Amniotic stem cell (primary cell): ENCODE data around the gene CUBN.

Source experiments
- DNase-seq: peaks from one replicate; lab custom pipeline; 2025; lab: John Stamatoyannopoulos, UW

The CUBN gene

DNA sequence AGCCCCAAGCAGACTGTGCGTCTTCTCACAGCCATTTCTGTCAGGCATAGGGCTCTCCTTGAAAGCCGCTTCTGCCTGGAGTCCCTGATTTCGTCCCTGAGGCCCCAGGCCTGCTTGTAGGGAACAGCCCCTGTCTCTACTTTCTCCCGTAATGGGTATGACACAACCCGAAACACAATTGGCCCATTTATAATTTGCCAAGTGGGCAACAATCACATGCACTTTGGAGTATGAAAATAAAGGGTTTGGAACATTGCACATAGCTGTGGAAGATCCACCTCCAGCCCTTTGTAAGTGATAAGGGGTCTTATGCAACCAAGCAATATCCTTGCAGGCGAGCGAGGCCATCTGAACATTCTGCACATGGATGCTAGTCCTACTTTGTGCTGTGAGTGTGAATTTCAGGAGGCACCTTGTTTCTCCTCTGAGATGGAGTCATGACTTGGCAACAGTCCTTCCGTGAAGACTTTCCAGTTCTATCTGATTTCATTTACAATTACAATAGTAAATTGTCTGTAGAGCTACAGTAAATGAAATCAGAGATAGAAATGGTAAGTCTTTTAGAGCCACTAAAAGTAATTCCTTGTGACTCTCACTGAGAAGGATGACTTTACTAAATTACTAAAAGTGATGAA lies 141.5 kb downstream of the CUBN start:
- DNase-seq = no peak

DNA sequence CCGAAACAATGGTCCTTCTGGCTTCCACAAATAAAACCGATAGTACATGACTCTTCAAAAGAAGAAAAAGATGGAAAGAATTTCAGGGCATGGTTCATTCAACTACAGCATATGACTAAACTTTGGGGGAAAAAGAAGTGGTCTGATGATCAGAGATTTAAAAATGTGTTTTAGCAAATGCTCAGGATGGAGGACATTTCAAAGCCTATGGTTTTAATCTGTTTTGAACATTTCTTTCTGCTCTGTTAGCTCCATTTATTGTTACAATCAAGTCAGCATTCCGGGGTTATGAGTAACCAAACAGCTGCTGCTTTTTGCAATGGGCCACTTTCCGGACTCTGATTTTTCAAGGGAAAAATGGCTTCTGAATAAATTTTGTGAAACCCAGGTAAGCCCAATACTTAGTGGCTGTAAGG lies 142.4 kb downstream of the CUBN start:
- DNase-seq = peak; percentile 78

DNA sequence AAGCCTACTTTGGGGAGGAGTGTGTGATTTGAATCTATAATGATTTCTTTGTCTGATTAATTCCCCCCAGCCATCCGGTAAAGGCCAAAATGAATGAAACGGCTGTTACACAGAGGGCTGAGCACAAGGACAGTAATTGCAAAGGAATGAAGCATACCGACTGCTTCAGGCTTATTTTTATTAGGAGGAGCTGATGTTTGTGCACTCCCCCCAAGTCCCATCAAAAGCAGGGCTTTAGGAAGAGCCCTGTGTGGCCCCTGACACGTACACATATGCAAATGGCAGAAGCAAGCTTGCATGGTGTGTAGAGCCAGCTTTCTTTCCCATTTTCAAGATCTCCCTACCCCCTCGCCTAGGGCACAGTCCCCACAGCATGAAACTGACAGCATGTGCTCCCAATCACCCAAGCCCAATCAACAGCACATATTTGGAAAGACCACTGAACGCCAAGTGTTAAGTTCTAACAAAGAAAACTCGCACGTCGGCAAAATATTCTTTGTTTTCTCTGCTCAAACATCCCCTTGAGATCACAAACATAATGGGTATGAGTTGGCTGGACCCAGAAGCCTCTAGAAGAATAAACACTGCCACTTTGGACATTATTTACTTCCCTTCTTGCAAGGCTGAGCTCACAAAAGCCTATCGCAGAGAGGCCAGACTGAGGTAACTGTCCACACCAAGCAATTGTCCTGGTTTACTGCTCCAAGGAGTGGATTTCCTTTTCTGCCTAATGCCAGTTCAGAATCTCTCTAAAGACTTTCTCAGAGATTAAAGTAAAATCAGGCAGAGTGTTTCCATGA lies 143.0 kb downstream of the CUBN start:
- no peak for DNase-seq

DNA sequence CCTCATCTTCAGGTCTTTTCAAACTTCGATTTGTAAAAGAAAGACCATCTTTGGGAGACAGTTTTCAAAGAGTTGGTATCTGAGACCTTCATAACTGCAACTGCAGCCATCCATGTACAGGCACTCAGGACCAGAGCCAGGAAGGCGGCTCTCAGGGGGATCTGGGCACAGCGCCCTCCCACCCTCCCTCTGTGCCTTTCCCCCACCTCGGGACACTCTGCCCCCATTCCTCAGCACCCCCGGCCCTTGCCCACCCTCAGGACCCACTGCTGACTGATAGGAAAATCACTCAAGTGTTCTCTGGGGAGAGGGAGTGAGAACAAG lies 143.6 kb downstream of the CUBN start:
- no peak for DNase-seq

DNA sequence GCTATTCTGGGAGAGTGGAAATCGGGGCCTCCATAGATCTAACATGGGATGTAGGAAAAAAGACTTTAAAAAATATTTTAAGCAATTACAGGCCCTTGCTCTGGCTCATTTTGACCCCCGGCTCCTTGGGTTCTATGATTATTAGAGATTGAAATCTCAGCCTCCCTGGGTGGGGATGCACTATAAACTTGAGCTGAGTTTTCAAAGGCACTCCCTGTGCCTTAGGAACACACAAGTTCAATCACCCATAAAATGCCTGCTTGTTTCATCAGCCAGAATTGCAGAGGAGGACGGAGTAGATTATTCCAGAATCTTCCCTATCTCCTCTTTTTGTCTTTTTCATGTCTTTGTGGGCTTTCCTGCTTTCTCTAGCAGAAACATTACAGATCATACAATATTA lies 145.4 kb downstream of the CUBN start:
- no peak for DNase-seq

DNA sequence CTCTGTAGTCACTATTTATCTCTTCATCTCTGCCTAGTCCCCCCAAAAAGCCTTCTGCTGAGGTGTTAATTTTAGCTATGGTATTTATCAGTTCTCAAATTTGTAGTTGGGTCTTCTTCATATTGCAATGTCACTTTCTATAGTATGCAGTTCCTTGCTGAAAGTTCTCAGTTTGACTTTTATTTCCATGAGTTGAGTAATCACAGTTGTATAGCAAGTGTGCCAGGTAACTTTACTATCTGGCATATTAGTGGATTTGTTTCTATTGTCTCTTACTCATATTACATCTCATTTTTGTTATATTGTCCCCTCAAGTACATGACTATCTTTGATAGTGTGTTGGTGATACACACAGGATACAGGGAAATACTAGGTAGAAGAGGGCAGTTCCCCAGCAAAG lies 152.8 kb downstream of the CUBN start:
- no peak for DNase-seq

DNA sequence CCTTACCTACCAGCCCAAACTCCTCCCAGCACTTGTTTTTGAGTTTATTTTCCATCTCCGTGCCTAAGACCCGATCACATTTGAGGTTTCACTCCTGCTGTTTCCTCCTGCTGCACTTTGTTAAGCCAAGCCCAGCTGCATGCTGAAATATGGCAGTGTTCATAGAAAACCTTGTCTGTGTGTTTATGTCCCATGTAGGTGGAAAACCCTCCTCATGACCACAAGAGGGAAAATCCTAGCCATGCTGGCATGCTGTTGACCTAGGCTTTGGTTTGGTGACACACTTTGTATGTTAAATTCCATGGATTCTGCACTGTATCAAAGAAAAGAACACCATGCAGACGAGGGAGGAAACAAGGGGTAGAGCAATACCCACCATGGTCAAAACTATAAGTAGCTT lies 154.4 kb downstream of the CUBN start:
- DNase-seq = no peak

DNA sequence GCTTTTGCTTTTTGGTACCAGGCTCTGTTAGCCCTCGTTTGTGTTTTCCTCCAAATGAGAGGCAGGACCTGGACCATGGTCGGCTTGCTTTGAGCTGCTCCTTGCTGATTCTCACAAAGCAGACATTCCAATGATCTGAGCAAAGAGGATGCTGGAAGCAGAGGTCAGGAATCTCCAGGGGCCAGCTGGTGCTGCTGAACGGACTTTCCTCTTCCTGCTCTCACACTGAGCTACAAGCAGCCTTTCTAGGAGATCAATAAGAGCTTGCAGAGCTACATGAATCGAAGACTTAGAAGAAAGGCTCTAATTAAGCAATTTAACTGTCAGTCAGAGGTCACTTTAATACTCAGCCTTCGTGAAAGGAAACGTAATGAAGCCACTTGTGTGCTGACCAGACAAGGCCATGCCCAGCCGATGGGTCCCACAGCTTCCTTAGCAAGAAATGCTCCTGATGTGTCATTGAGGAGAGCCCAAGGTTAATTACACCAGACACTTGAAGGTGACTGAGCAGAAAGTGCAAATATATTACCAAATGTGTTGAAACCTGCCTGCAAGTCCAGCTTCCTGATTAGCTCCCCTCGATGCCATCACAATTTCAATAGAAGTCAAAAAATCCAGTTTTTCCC lies 161.1 kb downstream of the CUBN start:
- DNase-seq = peak; percentile 54

DNA sequence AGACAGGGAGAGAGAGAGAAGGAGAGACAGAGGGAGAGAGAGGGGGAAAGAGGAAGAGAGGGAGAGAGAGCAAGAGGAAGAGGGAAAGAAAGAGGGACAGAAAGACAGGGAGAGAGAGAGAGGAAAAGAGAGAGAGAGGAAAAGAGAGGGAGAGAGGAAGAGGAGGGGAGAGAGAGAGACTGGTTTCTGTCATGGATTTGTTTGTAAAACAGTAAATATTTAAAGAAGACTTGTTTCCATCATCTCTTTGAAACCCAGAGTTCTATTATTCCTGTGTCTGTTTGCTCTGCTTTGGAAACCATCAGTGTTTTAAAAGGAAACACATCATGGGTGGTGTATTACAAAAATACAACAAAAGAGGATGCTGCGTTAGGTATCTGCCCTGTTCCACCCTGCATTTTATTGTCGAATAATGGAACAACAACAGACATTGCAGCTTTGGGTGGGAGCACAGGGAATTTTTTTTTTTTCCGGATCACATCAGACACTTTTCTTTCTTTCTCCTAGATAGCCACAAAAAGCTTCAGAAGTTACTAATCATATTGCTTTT lies 161.7 kb downstream of the CUBN start:
- DNase-seq = no peak

DNA sequence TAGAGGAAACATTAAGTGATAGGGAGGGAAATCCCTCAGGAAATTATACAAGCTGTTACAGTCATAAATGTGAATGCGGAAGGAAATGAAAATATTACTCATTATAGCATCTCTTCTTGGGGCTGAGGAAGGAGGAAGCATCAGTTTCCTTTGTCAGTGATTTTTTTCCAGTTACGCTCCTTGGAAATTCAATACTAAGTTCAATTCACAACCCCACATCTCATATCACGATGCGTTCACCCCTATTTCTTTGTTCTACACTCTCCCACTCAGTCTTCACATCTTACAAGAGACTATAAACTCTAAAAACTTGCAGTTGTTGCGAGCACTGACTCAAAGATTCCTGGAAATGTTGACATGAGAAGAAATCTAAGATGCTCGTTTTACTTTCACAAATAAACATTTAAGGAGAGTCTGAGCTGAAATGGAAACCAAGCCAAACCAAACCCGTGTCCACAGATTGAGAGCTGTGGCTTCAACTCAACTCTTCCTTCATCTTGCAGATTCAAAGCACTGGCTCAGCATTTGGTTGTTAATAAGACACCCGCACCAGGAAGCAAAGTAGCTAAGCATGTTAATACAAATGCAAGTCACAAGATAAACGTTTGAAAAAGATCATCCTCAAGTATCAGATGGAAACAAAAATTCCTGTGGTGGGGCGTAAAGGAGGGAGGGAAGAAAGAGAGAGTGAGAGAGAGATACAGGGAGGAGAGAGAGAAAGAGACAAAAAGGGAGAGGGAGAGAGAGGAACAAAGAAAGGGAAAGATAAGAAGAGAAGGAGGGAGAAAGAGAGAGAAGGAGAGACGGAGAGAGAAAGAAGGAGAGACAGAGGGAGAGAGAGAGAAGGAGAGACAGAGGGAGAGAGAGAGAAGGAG lies 162.4 kb downstream of the CUBN start:
- peak; percentile 78 for DNase-seq

DNA sequence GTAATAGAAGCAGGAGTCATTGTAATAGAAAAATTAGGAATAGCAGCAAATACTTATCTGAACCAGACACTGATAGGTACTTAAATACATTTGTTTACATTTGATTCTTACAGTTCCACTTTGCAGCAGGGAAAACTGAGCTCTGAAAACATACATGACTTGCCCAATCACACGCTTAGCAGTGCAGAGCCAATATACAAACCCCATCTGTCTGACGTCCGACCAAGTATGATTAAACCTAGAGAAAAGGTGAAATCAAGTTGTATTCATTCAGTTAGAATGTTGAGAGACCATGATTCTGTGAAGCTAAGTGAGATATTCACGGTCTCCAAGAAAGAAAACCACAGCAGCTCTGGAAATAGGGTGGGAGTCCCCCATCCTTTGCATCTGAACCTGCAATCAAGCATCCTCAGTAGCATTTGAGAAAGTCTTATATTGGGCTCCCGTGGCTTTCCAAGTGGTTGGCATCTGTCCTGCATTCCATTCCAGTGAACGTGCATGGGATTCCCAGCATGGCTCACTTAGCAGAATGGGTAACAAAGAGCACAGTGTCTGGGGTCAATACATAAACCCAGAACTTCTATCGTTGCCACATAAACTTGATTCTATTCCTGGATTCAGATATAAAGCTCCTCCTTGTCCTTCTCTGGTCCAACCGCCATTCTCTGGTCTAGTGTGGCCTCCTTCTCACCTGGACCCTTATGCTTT lies 163.7 kb downstream of the CUBN start:
- DNase-seq = peak; percentile 62

DNA sequence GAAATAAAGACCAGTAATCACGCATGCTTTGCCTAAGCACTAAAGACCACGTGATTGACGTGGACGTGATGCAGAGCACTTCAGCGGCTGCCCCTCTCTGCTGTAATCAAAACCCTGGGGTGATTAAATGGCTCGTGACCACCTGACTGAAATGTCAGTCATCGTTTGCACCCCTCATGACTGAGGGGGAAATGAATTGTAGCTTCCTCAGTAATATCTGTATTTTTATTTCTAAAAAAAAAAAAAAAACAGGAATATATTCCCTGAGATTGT lies 164.3 kb downstream of the CUBN start:
- DNase-seq = no peak

DNA sequence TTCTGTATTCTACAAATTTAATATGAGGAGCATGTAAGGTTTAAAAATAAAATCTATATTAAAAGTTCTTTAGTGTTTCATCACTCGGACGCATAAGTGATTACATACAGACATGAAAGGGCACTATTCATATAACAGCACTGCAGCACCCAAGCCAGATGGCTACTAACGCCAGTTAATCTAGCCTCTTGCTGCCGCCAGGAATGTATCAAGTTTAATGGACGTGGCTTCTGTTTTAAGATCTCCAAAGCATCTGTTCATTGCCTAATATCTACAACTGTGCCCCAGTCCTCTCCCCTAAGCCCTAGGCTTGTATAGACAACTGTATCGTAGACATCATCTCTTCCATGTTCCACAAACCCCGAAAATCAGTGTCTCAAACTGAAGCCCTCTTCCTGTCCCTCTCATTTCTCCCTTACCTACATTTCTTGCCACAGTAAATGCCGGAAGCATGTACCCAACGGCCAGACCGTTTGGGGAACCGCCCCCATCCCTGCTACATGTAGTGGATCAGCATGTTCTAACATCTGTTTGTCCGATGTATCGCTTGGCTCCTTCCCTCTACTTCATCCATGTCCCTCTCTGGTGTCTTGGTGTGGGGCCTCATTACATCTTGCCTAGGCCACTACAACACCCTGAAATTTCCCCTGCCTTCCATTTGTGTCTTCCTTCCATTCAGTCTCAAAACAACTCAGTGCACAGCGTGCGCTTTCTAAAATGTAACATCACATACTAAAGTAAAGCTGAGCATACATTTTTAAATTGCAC lies 164.9 kb downstream of the CUBN start:
- no peak for DNase-seq

DNA sequence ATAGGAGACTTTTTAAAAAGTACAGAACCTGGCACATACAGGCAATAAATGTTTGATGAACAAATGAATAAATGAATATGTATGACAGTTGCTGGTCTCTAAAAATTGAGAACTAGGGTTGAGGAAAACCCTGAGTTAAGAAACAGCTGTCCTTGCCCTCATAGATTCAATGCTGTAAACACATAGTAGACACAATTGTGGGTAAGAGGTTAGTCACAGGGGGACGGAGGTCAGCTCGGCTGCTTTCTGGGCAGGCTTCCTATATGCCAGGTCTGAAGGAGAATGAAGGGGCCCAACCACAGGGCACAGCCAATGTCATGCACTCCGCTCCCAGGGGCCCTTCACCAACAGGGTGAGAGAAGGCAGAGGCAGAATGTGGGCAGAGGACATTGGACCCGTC lies 169.1 kb downstream of the CUBN start:
- DNase-seq = no peak

DNA sequence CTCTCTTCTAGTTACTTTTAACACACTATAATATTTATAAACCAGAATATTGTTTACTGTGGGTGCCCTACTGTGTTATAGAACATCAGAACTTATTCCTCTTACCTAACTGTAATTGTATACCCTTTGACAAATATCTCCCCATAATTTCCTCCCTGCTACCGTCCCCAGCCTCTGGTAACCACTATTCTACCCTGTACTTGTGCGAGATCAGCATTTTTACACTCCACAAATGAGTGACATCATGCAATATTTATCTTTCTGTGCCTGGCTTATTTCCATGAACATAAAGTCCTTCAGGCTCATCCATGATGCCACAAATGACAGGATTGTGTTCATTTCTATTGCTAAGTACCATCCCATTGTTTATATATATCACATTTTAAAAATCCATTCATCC lies 172.6 kb downstream of the CUBN start:
- no peak for DNase-seq

DNA sequence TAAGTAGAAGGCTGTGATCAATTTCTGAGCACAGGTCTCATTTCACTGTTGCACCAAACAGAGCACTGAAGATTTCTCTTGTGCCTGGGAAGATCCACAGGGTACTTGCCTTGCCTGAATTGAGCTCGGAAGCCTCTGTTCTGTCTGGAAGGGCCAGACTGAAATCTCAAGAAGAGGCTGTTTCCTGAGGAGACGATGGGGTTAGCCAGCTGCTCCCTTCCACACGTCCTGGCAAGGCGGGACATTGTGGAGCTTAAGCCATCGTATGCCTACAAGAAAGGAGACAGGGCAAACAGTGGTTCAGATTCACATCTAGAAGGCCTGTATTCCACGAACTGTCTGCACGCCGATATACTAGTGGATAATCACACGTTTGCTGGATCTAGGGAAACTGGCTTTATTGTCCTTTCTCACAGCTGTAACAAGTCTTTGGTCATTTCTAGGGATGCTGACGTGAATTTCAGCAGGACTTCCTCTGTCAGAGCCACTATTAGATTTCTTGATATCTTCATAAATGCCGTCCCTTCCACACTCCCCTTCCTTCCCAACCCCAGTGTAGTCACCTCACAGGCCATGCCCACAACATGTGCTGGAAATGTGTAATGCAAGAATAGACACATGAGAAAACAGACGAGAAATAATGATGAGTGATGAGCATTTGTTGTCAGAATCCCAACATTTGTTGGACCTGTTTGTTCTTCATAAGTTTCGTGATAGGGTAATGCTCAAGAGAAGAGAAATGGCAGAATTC lies 175.2 kb downstream of the CUBN start:
- no peak for DNase-seq

DNA sequence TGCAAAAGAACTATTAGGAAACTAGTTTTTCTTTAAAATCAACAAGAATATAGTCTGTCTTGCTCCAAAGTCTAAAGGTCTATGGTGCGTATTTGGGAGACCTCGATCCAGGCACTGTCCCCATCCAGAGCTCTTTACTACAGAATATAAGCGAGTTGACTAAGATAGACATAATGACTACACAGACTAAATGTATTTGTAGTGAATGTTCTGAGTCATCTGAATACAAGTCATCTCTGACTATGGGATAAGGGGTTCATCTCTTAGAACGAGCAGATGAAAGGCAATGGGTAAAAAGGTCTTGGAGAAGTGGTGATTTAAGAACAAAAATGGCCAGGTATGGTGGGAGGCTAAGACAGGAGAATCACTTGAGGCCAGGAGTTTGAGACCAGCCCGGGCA lies 176.3 kb downstream of the CUBN start:
- DNase-seq = no peak

DNA sequence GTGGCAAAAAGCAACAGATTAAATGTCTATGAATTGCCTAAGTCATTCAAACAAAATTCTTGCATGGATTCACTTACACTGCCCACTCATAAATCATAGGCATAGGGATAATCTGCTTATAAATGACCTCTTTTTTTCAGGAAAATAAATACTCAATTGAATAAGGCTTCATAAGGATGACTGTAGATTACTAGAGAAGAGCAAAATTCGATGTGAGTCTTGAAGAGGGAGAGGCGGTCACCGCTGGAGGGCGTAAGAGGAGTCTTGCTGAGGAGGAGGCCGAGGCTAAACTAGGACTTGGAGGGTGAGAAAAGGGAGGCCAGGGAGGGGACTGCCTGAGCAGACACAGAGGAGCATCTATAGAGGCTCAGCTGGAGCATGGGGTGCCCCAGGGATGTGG lies 177.0 kb downstream of the CUBN start:
- DNase-seq = no peak

DNA sequence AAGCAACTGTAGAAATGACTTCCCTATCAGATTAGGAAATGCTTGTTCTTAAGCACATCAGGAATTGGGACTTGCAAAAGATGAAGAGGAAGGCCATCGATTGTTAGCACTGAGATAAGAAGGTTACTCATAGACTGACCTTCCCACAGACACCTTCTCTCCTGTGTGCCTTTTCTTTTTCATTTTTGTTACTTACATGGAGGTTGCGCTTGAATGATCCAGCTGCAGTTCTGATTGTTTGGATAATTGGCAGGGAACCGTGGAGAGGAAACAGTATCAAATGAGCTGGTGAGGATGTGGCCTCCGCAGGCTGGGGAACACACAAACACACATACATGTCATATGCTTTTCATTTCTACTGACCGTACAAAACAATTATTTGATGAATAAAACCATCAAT lies 177.5 kb downstream of the CUBN start:
- DNase-seq = no peak
